Psoas muscle (tissue), 8 donors: ENCODE results near the gene GALNT17. TPM values are rescaled to one million over a fixed set of nuclear protein-coding genes. Genes with fewer than 3 reads are reported as not detected.

Experiments used
- ATAC-seq, 4 donors: fragments of 200-7000 bp; cut with Tn5 transposase; one replicate each; pipeline ENCODE4 v1.9.1; 2020; ENCODE audit warnings: moderate library complexity in 3 of 4, mild to moderate bottlenecking in 2 of 4
- DNase-seq, 2 donors: peaks; one replicate each; pipeline ENCODE4 v3.0.0-alpha.2; 2020
- H3K27ac ChIP-seq: fragments of 200-600 bp; one replicate; pipeline ENCODE4 v1.8.0; 2022
- H3K27me3 ChIP-seq, 3 donors: fragments of 200-600 bp in 1 of 3; one replicate each; pipeline versions ENCODE4 v1.6.1 to v1.8.0; 2013 to 2022; ENCODE audit warnings: low read length in 2 of 3, mild to moderate bottlenecking in 2 of 3, moderate library complexity in 1 of 3; ENCODE audit not compliant: insufficient read depth in 3 of 3
- H3K36me3 ChIP-seq, 2 donors: fragments of 200-600 bp in 1 of 2; one replicate each; pipeline versions ENCODE4 v1.6.1 to v1.8.0; 2013 to 2022; ENCODE audit warnings: low read depth in 1 of 2, mild to moderate bottlenecking in 1 of 2, moderate library complexity in 1 of 2; ENCODE audit not compliant: insufficient read depth in 1 of 2
- H3K4me1 ChIP-seq: fragments of 200-600 bp; one replicate; pipeline ENCODE4 v1.8.0; 2022
- H3K4me3 ChIP-seq: fragments of 200-600 bp; one replicate; pipeline ENCODE4 v1.8.0; 2022; ENCODE audit warnings: mild to moderate bottlenecking
- H3K9me3 ChIP-seq: fragments of 200-600 bp; one replicate; pipeline ENCODE4 v1.8.0; 2022
- WGBS, 3 donors: extraction: QIAGEN DNeasy Blood & Tissue Kit; methylation state at CpG; one replicate each; pipeline versions ENCODE4 v1.1.6 to v1.1.7; 2013; 5-methylcytosine and 5-hydroxymethylcytosine counted together
- intact Hi-C, 2 donors: fragments of 100-400 bp; cut with DNase I; formaldehyde crosslinking; loops; one replicate each; pipeline versions ENCODE4 v1.11.0 to v1.14.2; 2022
- polyA plus RNA-seq, 3 donors: library from polyadenylated mRNA; stranded (reverse); fragments of 200-250 nt; gene quantifications; one replicate each; pipeline ENCODE4 v1.2.3, GENCODE V29; 2013
- total RNA-seq, 4 donors: library from RNA; stranded (reverse); fragmentation: NEBNext Ultra II Directional in 2 of 4; extraction: Animal tissue kit (Norgen Biotek cat#: 25700) in 2 of 4; gene quantifications; one replicate each; pipeline versions ENCODE4 v1.2.1 to v1.2.4, GENCODE V29; 2021 to 2023
- TF ChIP-seq, protein P1 (sequence below): fragments of 200-600 bp; IDR thresholded peaks from one replicate; pipeline ENCODE4 v1.8.0; 2022; ENCODE audit warnings: antibody characterized with exemption
- donor health status: healthy with polysubstance abuse.
- donor health status: DM: no; HTN: no; CAD: no; lungs with moderate emphysema.
- donor health status: Bipolar disorder and iron deficiency.
- donor health status: healthy.
- donor health status: DM: yes; HTN: yes; CAD: no.
- donor health status: DM: no; HTN: no; CAD: no.
- donor health status: DM: no; HTN: no; CAD: no.
- donor health status: DM: yes; HTN: yes; CAD: no.

GALNT17 gene
- total and polyA plus RNA-seq, 7 donors = 0.17 to 3.5 (median 0.65) TPM

DNA sequence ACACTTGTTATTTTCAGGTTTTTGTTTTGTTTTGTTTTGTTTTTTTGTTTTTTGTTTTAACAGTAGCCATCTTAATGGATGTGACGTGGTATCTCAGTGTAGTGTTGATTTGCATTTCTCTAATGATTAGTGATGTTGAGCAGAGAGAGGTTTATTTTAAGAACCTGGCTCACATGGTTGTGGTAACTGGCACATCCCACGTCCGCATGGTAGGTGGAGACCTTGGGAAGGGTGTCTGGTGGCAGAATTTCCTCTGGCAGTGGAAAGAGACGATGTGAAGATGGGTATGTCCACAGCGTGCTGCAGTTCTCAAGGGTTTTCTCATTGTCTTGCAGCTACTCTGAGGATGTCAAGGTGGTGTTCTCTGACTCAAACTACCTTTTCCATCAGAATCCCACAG is 252.2 kb downstream of the GALNT17 start:
- peaks cover 0 to 4% (median 0%) of the 10 kb centered on the region in 3 donors for H3K27me3 ChIP-seq
- H3K4me1 ChIP-seq = no peaks in the 10 kb centered on the region
- H3K4me3 ChIP-seq = no peak overlapping the region
- no peak for ATAC-seq
- 74 to 77% (median 77%) methylated on average over 5 of the region's 5 CpGs for WGBS, 3 donors
- no peak for DNase-seq
- no peaks in the 10 kb centered on the region for H3K36me3 ChIP-seq
- no peaks in the 10 kb centered on the region for H3K9me3 ChIP-seq
- intact Hi-C loops = no loop called here
- TF ChIP-seq, protein P1, sequence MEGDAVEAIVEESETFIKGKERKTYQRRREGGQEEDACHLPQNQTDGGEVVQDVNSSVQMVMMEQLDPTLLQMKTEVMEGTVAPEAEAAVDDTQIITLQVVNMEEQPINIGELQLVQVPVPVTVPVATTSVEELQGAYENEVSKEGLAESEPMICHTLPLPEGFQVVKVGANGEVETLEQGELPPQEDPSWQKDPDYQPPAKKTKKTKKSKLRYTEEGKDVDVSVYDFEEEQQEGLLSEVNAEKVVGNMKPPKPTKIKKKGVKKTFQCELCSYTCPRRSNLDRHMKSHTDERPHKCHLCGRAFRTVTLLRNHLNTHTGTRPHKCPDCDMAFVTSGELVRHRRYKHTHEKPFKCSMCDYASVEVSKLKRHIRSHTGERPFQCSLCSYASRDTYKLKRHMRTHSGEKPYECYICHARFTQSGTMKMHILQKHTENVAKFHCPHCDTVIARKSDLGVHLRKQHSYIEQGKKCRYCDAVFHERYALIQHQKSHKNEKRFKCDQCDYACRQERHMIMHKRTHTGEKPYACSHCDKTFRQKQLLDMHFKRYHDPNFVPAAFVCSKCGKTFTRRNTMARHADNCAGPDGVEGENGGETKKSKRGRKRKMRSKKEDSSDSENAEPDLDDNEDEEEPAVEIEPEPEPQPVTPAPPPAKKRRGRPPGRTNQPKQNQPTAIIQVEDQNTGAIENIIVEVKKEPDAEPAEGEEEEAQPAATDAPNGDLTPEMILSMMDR = no peak
- no peak overlapping the region for H3K27ac ChIP-seq

DNA sequence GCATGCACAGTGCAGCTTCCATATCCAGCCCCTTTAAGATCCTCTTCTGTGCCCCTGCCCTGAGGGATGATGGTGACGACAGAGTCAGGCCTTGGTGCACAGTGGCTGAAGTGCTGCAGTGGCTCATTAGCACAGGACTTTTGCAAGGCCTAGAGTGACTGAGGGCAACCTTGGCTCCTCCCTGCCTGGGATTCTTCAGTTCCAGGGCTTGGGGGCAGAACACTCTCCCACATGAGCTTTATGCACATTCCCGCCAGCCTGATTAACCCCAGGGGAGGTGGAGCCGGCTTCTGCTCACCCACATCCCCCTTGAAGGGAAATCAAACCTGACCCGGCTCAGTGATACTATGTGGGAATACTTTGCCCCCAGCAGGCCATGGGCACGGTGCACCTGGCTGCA is 253.4 kb downstream of the GALNT17 start:
- ATAC-seq (no peak), DNase-seq (no peak)
- Histone ChIP-seq H3K27me3 (peaks cover 0 to 4% (median 0%) of the 10 kb centered on the region in 3 donors), H3K27ac (no peak overlapping the region), H3K4me3 (no peak overlapping the region), H3K36me3 (no peaks in the 10 kb centered on the region), H3K4me1 (no peaks in the 10 kb centered on the region), H3K9me3 (no peaks in the 10 kb centered on the region)
- 79 to 91% (median 90%) methylated on average over 5 of the region's 5 CpGs for WGBS, 3 donors
- TF ChIP-seq, protein P1 = no peak
- intact Hi-C loops = no loop called here

DNA sequence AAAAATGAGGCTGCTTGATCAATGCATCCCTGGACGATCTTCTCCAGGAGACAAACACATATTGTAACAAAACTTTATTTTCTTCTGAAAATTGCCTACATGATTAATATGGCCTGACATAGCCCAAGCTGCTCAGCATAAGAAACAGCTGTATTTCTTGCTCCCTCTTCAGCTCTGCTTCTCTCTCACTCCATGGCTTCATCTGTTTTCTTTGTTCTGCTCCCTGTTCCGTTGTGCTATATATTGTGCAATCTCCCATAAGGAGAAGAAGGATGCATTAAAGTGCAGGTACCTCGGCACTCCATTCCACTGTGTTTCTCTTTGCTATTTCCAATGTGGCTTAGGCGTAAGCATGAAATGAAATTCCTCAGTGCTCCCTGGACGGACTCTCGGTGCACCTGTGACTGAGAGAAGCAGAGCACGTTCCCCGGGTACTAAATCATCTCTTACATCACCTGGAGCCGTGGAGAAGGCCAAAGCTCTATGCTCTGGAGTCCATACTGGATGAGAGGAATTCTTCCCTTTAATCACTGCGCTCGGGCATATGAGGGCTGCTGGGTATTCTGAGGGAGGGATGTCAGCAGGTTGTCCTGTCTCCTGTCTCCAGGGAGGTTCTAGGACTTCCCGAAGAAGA is 254.3 kb downstream of the GALNT17 start:
- H3K4me3 ChIP-seq = no peak overlapping the region
- no peaks in the 10 kb centered on the region for H3K4me1 ChIP-seq
- H3K9me3 ChIP-seq = no peaks in the 10 kb centered on the region
- WGBS, 3 donors = 75 to 77% (median 76%) methylated on average over 12 of the region's 12 CpGs
- intact Hi-C loops = no loop called here
- DNase-seq (no peak), ATAC-seq (no peak)
- TF ChIP-seq, protein P1 = no peak
- peaks cover 0 to 3% (median 0%) of the 10 kb centered on the region in 3 donors for H3K27me3 ChIP-seq
- no peak overlapping the region for H3K27ac ChIP-seq
- no peaks in the 10 kb centered on the region for H3K36me3 ChIP-seq

DNA sequence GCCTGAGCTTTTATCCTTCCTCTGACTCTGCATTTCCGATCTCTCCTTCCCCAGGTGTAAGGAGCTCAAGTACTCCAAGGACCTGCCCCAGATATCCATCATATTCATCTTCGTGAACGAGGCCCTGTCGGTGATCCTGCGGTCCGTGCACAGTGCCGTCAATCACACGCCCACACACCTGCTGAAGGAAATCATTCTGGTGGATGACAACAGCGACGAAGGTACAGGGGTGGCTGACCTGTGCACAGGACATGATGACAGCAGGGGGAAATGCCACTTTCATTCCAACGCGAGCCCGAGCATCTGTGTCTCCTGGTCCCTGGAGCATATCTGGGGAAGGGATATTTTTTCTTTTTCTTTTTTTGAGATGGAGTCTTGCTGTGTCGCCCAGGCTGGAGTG is 256.2 kb downstream of the GALNT17 start:
- no peak for DNase-seq
- Histone ChIP-seq H3K9me3 (no peaks in the 10 kb centered on the region), H3K4me1 (no peaks in the 10 kb centered on the region), H3K4me3 (no peak overlapping the region), H3K36me3 (no peaks in the 10 kb centered on the region), H3K27ac (no peak overlapping the region), H3K27me3 (peaks cover 0 to 3% (median 0%) of the 10 kb centered on the region in 3 donors)
- TF ChIP-seq, protein P1 = no peak
- 78 to 81% (median 80%) methylated on average over 14 of the region's 14 CpGs for WGBS, 3 donors
- ATAC-seq = no peak
- intact Hi-C loops = no loop called here

DNA sequence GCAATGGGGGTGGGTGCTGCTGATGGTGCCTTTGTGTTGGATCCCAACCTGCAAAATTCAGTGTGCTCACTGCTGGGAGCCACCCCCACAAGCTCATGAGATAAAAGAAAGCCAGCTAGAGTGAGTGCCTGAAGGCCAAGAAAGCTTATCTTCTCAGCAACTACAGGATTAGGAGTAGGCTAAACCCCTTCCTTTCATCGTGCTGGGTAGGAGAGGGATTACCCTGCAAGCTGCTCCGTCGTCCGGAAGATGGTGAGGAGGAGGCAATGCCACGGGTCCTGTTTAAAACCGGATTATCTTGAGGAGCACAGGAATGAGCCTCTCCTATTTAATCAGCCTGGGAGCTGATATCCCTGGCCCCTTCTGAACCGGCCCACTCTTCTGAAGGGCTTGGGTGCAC is 258.0 kb downstream of the GALNT17 start:
- intact Hi-C loops = no loop called here
- H3K27me3 ChIP-seq = peaks cover 0 to 3% (median 0%) of the 10 kb centered on the region in 3 donors
- no peak for ATAC-seq
- DNase-seq = no peak
- no peaks in the 10 kb centered on the region for H3K4me1 ChIP-seq
- no peak overlapping the region for H3K4me3 ChIP-seq
- H3K9me3 ChIP-seq = no peaks in the 10 kb centered on the region
- no peaks in the 10 kb centered on the region for H3K36me3 ChIP-seq
- H3K27ac ChIP-seq = no peak overlapping the region
- TF ChIP-seq, protein P1 = no peak
- whole genome bisulfite sequencing, 3 donors = 87 to 91% (median 87%) methylated on average over 7 of the region's 7 CpGs
